GM18511 (cell line): ENCODE results near the gene GMDS.
"Not testable (repeated sequence)": the region's sequence is repeated elsewhere in the genome, so short reads cannot be mapped to it uniquely, and the experiment has no call there.

ENCODE experiments used
- ATAC-seq: cut with Tn5 transposase; IDR thresholded peaks from one replicate; pipeline ENCODE4 v1.9.1; 2021; ENCODE audit warnings: mild to moderate bottlenecking, moderate library complexity; ENCODE audit not compliant: unreplicated experiment

The GMDS gene

GRCh38 chr6:1702580-1703051, 542.8 kb downstream of the GMDS start:
- ATAC-seq, result no peak

- ATAC-seq, result no peak
Measured at GRCh38 chr6:1701668-1702353, 543.6 kb downstream of the GMDS start.

- ATAC-seq, result no peak
Measured at GRCh38 chr6:1700278-1700967, 545.0 kb downstream of the GMDS start.

- ATAC-seq, result no peak
Measured at GRCh38 chr6:1698527-1698926, 546.9 kb downstream of the GMDS start.

DNA sequence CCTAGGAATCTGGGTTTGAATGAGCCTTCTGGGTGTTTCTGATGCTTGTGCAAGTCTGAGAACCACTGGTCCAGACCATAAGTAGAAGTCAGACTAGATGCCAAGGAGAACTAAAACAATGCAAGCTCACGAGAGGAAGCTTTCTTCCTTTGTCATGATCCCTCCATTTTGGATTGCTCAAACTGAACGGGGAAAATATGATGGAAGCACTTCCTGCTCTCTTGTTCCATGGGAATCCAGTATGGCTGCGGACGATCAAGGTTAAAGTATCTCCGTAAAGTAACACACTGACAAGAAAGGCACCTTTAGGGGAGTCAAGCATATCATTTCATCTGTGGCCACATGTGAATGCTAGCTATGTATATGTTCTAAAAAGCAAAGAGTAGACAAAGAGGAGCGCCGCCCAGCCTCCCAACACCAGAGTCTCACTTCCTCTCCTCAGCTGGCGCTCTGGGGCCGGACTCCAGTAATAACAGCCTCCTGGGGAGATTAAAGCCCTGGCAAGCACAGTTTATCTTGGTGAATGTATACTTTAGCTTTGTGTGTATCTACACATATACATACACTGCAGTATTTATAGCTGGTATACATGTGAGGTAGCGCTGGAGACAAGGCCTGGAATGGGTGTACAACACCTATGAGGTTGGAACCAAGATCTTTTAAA, 547.6 kb downstream of the GMDS start:
- no peak for ATAC-seq

GRCh38 chr6:1696463-1696850, 548.9 kb downstream of the GMDS start:
- no peak for ATAC-seq

DNA sequence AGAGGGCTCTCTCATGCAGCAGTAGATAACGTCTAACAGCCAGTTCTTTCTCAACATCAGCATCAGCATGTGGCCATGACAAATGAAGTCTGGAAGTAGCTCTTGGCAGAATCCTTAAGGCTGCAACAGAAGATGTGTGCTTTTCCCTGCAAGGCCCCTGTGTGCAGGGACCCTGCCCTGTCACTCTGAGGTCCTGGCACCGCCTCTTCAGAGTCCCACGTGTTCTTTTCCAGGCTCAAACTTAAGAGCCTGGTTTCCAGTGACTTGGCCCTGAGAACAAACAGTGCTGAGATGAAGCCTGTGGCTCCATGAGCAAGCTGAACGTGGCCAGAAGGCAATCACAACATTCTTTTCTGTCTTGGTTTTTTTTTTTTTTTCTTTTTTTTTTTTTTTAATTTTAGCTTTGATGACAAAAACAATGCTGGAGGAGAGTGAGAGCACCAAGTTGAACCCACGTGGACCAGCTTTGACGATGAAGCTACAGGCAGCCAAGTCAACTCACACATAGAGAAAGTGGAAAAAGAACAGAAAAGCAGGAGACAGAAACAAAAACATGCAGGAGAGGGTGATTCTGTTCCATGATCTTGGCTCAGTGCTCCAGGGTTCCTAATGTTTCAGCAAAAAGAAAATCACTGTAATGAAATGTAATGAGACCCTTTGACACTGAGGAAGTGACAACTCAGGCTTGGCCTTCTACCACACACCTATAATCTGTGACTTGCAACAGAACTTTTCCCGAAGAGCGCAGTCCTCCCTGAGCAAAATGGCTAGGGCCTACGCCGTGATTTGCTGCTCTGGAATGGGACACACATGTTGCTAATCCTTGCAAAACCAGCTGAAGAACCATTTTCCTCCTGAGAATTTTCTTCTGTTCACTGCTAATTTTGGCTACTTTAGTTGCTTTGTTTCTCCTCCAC, 549.6 kb downstream of the GMDS start:
- ATAC-seq, result no peak

- not testable (repeated sequence) for ATAC-seq
Measured at GRCh38 chr6:1691828-1692227, 553.6 kb downstream of the GMDS start.

- not testable (repeated sequence) for ATAC-seq
Measured at GRCh38 chr6:1690656-1691055, 554.7 kb downstream of the GMDS start.

DNA sequence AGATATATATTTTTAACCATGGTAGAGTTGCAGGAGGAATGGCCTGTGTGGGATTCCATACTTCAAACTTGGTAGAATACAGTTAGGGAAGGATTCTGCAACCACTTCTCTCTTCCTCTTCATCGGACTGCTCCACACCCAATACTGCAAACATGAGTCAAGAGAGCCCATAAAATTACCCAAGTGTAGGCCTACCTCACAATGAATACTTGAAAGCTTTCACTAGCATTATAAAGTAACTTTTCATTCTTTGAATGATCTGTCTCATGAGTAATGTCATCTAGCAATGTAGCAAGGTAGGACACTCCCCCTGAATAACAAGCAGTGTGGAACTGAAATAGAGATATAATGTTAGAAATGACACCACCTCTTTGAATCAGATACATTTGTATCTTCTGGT, 556.3 kb downstream of the GMDS start:
- ATAC-seq, result no peak

- ATAC-seq, result no peak
Measured at GRCh38 chr6:1688396-1688795, 557.0 kb downstream of the GMDS start.

DNA sequence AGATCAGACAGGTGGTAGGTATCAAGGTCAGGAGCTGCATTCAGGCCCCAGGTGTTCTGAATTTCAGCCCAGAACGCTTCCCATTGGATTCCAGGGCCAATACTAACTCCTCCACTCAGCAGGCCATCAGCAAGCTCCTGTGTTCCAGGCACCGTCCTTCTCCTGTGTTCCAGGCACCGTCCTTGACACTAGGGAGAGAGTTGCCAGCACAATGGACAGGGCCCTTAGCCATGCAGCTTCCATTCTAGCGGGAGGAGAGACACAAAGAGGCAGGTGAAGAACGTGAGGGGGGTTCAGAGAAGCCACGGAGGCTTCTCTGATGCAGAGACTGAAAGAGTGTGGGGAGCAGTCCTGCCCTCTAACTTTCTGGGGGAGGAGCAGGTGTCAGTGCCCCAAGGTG, 558.0 kb downstream of the GMDS start:
- ATAC-seq, result no peak

- no peak for ATAC-seq
Measured at GRCh38 chr6:1686117-1687098, 559.0 kb downstream of the GMDS start.

DNA sequence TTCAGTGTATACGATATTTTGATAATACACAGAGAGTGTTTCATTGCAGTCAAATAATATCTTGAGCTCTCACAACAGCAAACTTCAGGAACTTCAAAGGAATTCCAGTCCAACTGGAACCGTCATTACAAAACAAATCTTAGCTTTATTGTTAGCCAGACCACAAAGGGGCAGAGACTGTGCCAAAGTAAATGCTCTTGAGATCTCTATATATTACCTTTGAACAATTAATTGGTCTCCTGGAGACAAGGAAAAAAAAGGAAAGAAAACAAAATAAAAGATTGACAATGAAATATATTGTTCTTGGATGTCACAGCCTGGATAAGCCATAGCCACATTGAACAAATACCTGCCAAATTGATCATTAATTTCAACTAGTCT, 565.7 kb downstream of the GMDS start:
- ATAC-seq, result no peak

DNA sequence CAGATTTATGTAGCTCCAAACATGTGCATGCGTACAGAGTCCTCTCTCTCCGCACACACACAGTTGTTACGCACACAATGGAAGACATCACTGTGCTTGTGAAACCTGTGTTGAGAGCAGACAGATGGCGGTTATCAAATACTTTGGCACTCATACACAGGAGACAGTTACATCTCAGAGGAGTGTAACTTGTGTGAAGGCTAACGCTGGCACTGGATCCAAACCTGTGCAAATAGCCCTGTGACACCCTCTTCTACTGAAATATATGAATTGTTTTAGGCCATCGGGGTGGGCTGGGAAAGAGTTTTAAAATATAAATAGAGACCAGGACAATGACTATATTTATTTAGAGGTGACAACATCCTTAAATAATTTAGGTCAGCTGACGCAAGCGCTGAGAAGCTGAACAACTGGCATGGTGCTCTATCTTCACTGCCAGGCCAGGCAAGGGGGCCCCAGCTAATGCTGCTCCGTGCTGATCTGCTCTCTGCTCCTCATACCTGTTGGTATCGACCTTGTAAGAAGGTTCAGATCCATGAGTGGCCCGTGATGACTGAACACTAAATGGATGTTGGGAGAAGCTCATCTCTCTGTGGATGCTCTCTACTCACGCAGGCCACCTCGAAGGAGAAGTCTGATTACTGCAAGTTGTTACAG, 566.2 kb downstream of the GMDS start:
- no peak for ATAC-seq

DNA sequence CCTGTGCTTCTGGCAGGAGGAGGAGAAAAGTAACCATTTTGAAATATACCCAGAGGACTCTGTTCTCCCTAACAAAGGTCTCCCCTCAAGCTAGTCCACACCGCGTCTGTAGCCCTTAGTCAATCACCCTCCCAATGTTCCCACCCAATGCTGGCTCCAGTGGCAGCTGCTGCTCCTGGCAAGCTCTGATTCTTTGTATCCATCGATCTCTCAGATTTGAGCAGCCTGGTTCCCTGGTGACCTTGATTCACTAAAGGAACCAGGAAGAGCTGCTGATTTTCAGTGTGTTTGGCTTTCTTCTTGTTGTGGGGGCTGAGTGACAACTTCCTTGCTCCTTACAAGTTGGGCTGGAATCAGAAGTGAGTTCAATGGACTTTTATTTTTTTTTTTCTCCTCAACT, 567.2 kb downstream of the GMDS start:
- ATAC-seq, result no peak

DNA sequence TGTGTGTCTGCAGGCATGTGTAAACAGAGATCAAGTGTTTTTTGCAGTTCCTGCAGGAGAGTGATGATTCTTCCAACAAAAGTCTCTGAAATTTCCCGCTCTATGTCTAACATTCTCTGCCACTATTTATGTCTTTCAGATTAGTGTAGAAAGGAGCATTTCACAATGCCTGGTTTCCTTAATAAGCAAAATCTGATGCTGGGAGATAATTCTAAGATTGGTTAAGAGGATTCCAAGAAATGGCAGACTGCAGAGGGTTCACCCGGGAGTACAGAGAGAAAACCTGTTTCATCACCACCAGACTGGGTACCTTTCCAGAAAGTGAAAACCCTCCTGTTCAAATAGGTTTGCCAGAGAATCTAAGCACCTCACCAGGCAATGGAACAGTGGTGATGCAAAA, 573.0 kb downstream of the GMDS start:
- ATAC-seq, result no peak

DNA sequence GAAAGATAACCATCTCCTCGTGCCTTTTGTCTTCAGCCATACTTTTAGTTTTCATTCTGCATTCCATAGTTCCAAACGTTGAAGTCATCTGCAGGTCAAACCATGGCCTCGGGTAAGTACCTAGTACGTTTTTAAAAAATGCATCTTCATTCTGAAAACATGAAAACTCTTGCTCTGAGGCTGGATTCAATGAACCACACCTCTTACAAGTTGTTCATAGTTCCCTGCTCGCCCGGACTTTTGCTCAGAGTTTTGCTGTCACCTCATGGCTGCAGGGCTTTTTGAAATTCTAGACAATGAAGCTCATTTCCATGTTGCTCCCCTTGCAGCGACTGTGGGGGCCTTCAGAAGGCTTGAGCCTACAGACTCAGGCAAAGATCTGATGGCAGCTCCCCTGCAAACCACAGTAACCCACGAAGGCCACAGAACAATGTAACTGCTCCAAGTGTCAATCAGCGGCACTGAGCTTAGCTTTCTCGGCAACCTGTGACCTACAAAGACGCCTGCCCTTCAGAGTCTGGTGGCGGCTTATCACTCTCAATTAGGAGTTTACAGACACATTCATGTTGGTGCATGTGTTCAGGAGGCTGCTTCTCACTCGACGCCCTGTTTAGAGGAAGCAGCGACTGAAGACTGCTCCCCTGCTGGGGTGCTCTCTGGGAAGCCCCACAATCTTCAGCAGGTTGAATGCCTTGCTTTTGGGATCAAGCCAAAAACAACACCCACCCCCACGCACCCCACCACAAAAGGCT, 574.5 kb downstream of the GMDS start:
- ATAC-seq, result no peak

DNA sequence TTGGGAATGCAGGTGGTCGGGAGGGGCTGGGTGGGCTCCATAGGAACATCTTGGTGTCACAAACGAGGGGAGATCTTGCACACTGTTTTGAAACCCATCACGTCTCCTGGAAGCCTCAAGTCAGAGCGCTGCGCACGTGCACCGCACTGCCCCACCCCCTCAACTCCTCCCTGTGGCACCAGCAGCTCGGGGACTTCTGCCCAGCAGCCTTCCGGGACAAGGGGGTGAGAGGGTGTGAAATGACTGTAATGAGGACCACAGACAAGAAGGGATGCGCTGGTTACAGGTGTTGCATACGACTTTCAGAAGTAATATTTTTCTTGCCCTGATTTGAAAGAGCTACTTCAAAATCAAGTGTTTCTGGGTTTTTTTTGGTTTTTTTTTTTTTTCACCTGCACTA, 575.4 kb downstream of the GMDS start:
- ATAC-seq, result no peak
